KMS-11 (cell line): Measurements from ENCODE around the gene HOXA13.

Experiments
- H2AFZ ChIP-seq: fragments of 200-600 bp; sonication (generic); 2 replicates; pipeline ENCODE4 v1.6.1; 2016; ENCODE audit warnings: antibody characterized with exemption, mixed run types, low read depth
- H3K27ac ChIP-seq: fragments of 200-600 bp; sonication (generic); 2 replicates; pipeline ENCODE4 v1.6.1; 2016; ENCODE audit warnings: mild to moderate bottlenecking, mixed run types
- H3K27me3 ChIP-seq: fragments of 200-600 bp; sonication (generic); 2 replicates; pipeline ENCODE4 v1.6.1; 2017; ENCODE audit warnings: mild to moderate bottlenecking, low read depth, mixed run types, moderate library complexity; ENCODE audit not compliant: insufficient read depth
- H3K36me3 ChIP-seq: fragments of 200-600 bp; sonication (generic); 2 replicates; pipeline ENCODE4 v1.6.1; 2017; ENCODE audit warnings: mild to moderate bottlenecking, mixed run types; ENCODE audit not compliant: insufficient read depth
- H3K4me1 ChIP-seq: fragments of 200-600 bp; sonication (generic); 2 replicates; pipeline ENCODE4 v1.6.1; 2016; ENCODE audit warnings: mild to moderate bottlenecking, low read depth, mixed run types; ENCODE audit not compliant: poor library complexity, severe bottlenecking
- H3K4me2 ChIP-seq: fragments of 200-600 bp; sonication (generic); 2 replicates; pipeline ENCODE4 v1.7.0; 2016; ENCODE audit warnings: mild to moderate bottlenecking, mixed run types
- H3K4me3 ChIP-seq: fragments of 200-600 bp; sonication (generic); IDR thresholded peaks from 2 replicates; pipeline ENCODE4 v1.6.1; 2017; ENCODE audit warnings: low read depth, low read length, mixed read lengths; ENCODE audit not compliant: insufficient read depth
- H3K79me2 ChIP-seq: fragments of 200-600 bp; sonication (generic); 2 replicates; pipeline ENCODE4 v1.6.1; 2016; ENCODE audit warnings: low read depth, mixed run types; ENCODE audit not compliant: insufficient read depth
- H3K9ac ChIP-seq: fragments of 200-600 bp; sonication (generic); 2 replicates; pipeline ENCODE4 v1.6.1; 2016; ENCODE audit warnings: mild to moderate bottlenecking, mixed run types
- H4K20me1 ChIP-seq: fragments of 200-600 bp; sonication (generic); 2 replicates; pipeline ENCODE4 v1.6.1; 2016; ENCODE audit warnings: mild to moderate bottlenecking, mixed run types; ENCODE audit not compliant: insufficient read depth
- CTCF ChIP-seq: fragments of 200-600 bp; sonication (generic); conservative IDR thresholded peaks from 2 replicates; pipeline ENCODE4 v1.6.1; 2017; ENCODE audit warnings: low read depth, mild to moderate bottlenecking, antibody characterized with exemption, low read length, moderate library complexity, mixed read lengths

The HOXA13 gene

GRCh38 chr7:27211764-27212204, 11.9 kb upstream of the HOXA13 start:
- Histone ChIP-seq H2AFZ (no peak overlapping the region), H3K79me2 (no peaks in the 10 kb centered on the region), H3K4me3 (no peak overlapping the region), H3K27me3 (no peaks in the 10 kb centered on the region), H3K36me3 (no peaks in the 10 kb centered on the region), H4K20me1 (no peaks in the 10 kb centered on the region), H3K27ac (no peak overlapping the region), H3K9ac (no peak overlapping the region), H3K4me2 (no peak overlapping the region), H3K4me1 (no peaks in the 10 kb centered on the region)
- no peak for TF ChIP-seq CTCF

- Histone ChIP-seq H3K4me2 (no peak overlapping the region), H3K4me3 (no peak overlapping the region), H3K27ac (no peak overlapping the region), H2AFZ (no peak overlapping the region), H3K36me3 (no peaks in the 10 kb centered on the region), H4K20me1 (no peaks in the 10 kb centered on the region), H3K27me3 (no peaks in the 10 kb centered on the region), H3K79me2 (no peaks in the 10 kb centered on the region), H3K9ac (no peak overlapping the region), H3K4me1 (no peaks in the 10 kb centered on the region)
- no peak for TF ChIP-seq CTCF
These were observed 11.2 kb upstream of the HOXA13 start for GRCh38 chr7:27211084-27211446.

GRCh38 chr7:27210441-27211083, 10.7 kb upstream of the HOXA13 start:
- no peak overlapping the region for H3K4me3 ChIP-seq
- H3K79me2 ChIP-seq = no peaks in the 10 kb centered on the region
- TF ChIP-seq CTCF = no peak
- no peaks in the 10 kb centered on the region for H4K20me1 ChIP-seq
- no peak overlapping the region for H2AFZ ChIP-seq
- H3K9ac ChIP-seq = no peak overlapping the region
- no peak overlapping the region for H3K4me2 ChIP-seq
- no peak overlapping the region for H3K27ac ChIP-seq
- H3K27me3 ChIP-seq = no peaks in the 10 kb centered on the region
- H3K4me1 ChIP-seq = no peaks in the 10 kb centered on the region
- H3K36me3 ChIP-seq = no peaks in the 10 kb centered on the region

GRCh38 chr7:27209933-27210440, 10.1 kb upstream of the HOXA13 start:
- no peaks in the 10 kb centered on the region for H3K27me3 ChIP-seq
- no peak overlapping the region for H3K4me2 ChIP-seq
- no peak overlapping the region for H3K4me3 ChIP-seq
- no peaks in the 10 kb centered on the region for H4K20me1 ChIP-seq
- no peak overlapping the region for H2AFZ ChIP-seq
- no peaks in the 10 kb centered on the region for H3K4me1 ChIP-seq
- H3K36me3 ChIP-seq = no peaks in the 10 kb centered on the region
- no peak overlapping the region for H3K9ac ChIP-seq
- H3K27ac ChIP-seq = no peak overlapping the region
- TF ChIP-seq CTCF = no peak
- H3K79me2 ChIP-seq = no peaks in the 10 kb centered on the region
